NT2/D1 (cell line): ENCODE measurements around the gene NR2F1-AS1.

Experiments
- DNase-seq: peaks from one replicate; pipeline ENCODE4 v3.0.0-alpha.2; 2011; ENCODE audit warnings: low read depth, low spot score
- H3K27me3 ChIP-seq: 2 replicates; pipeline ENCODE4 v1.6.0; 2011; ENCODE audit warnings: mild to moderate bottlenecking; ENCODE audit not compliant: insufficient read length, insufficient read depth
- H3K36me3 ChIP-seq: 2 replicates; pipeline ENCODE4 v1.6.1; 2011; ENCODE audit warnings: mild to moderate bottlenecking, low read length, mixed read lengths; ENCODE audit not compliant: insufficient read depth, insufficient read length
- H3K4me1 ChIP-seq: 2 replicates; pipeline ENCODE4 v1.5.1; 2011; ENCODE audit not compliant: insufficient read depth, insufficient read length
- H3K4me3 ChIP-seq: 2 replicates; pipeline ENCODE4 v1.5.1; 2011; ENCODE audit warnings: low read depth; ENCODE audit not compliant: insufficient read length
- H3K9ac ChIP-seq: 2 replicates; pipeline ENCODE4 v1.6.0; 2011; ENCODE audit warnings: low read depth; ENCODE audit not compliant: insufficient read length
- H3K9me3 ChIP-seq: 2 replicates; pipeline ENCODE4 v1.5.1; 2011; ENCODE audit warnings: mild to moderate bottlenecking, low read length; ENCODE audit not compliant: insufficient read depth
- SUZ12 ChIP-seq: IDR thresholded peaks from 2 replicates; pipeline ENCODE4 v1.6.1; 2011; ENCODE audit not compliant: insufficient read length, insufficient read depth; ENCODE audit errors: extremely low read depth
- YY1 ChIP-seq: IDR thresholded peaks from 2 replicates; pipeline ENCODE4 v1.6.1; 2011; ENCODE audit not compliant: insufficient read length, insufficient read depth
- ZNF274 ChIP-seq: IDR thresholded peaks from 2 replicates; pipeline ENCODE4 v1.6.1; 2011; ENCODE audit warnings: mild to moderate bottlenecking, low read depth, low read length

NR2F1-AS1 gene

DNA sequence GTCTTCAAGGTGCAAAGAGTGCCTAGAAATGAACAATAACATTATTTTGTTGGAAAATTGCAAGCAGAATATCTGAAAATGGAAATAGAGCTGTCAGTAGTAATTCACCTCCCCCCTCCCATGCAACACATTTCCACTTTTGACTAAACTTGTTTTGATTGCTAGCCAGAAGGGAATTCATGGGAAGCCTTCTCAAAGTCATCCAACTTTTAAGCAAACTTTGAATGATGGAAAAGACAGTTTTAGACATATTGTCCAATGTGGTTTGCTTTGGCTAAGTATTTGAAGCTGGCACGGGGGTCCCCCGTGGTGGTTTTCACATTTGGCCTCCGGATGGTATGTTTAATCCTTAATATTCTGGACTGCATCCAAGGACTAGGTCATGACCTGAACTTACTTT lies 9.5 kb upstream of the NR2F1-AS1 start:
- H3K27me3 ChIP-seq, result peaks cover 100% of the 10 kb centered on the region
- H3K4me1 ChIP-seq, result peaks cover 9% of the 10 kb centered on the region
- H3K9me3 ChIP-seq, result no peaks in the 10 kb centered on the region

DNA sequence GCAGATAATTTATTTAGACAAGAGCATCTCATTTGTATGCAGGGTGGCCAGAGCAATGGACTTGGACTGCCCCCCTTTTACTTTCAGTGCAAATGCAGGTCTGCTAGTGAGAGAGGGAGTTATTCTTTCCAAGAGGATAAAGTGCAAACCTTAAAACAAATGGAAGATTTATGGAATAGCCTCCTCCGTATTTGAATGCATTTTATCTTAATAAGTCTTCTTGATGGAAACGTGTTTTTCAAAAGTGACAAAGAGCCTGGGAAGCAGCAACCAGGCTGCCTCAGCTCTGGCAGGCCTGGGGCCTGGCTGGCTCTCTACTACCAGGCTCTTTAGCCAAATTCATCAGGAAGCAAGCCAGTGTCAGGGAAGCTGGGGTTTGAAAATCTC lies 8.8 kb upstream of the NR2F1-AS1 start:
- Histone ChIP-seq H3K36me3 (no peaks in the 10 kb centered on the region), H3K9me3 (no peaks in the 10 kb centered on the region), H3K4me3 (no peak overlapping the region), H3K27me3 (peaks cover 97% of the 10 kb centered on the region), H3K9ac (no peak overlapping the region), H3K4me1 (peaks cover 9% of the 10 kb centered on the region)
- TF ChIP-seq SUZ12 (no peak), YY1 (no peak), ZNF274 (no peak)
- DNase-seq, result no peak

More for the DNA sequence above, 9.5 kb upstream of the NR2F1-AS1 start:
- Histone ChIP-seq H3K4me3 (no peak overlapping the region), H3K36me3 (no peaks in the 10 kb centered on the region), H3K9ac (no peak overlapping the region)
- TF ChIP-seq SUZ12 (no peak), ZNF274 (no peak), YY1 (no peak)
- no peak for DNase-seq

DNA sequence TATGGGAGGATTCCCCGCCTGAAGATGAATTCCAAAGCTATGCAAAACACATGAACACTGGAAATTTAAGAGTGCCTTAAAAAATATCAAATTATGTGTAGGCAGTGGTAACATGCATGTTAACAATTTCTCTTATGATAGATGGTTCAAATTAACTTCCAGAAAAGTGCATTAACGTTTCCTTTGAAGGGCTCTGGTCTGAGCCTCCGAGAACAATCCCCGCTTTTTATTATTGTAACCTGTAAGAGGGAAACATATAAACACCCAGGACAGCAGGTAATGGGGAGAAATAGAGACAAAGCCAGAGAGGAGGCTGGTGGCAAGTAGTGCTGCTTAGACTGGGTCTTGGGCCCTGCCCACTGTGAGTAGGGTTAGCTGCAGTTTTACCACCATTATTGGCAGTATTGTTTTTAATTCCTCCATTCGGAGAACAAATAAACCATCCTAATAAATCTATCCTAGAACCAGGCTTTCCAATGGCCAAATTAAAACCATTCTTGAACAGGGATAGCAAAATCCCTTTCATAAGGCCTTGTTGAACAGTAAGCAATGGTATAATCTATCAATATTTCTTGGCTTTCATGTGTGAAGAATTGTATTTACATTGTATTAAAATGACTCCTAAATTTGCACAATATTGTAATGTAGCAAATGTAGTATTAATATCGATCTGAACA lies 8.3 kb upstream of the NR2F1-AS1 start:
- Histone ChIP-seq H3K4me3 (no peak overlapping the region), H3K27me3 (peaks cover 92% of the 10 kb centered on the region), H3K36me3 (no peaks in the 10 kb centered on the region), H3K4me1 (peaks cover 9% of the 10 kb centered on the region), H3K9ac (no peak overlapping the region), H3K9me3 (no peaks in the 10 kb centered on the region)
- DNase-seq, result no peak
- TF ChIP-seq YY1 (no peak), SUZ12 (no peak)

DNA sequence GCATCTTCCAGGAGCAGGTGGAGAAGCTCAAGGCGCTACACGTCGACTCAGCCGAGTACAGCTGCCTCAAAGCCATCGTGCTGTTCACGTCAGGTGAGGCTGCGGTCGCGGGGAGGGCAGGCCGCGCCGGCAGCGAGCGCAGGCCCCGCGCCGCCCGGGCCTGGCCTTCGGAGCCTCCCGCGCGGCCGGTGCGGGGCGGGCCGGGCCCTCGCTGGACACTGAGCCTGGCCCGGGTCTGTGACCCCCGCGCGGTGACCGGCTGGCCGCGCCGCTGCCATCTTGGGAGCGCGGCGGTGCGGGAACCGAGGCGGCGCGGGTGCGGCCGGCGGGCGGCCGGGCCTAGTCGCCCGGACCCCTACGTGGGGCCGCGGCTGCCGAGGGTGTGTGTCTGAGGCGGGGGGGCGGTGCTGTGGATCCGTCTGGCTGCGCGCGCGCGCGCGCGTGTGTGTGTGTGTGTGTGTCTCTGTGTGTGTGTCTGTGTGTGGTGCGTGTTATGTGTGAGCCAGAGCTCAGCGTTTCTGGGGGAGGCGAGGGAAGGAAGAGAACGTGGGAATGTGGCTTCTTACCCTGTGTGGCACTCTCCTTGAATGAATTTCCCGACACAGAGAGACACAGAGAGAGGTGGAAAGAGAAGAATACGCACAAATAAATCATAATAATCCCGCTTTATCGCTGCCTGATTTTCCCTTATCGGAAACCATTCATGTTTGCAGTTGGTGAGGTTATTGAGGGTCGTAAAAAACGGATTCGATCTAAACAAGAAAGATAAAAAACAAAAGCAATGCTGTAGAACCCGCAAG lies 7.5 kb upstream of the NR2F1-AS1 start:
- DNase-seq, result no peak
- TF ChIP-seq YY1 (no peak), SUZ12 (peak; percentile 86)
- Histone ChIP-seq H3K9ac (no peak overlapping the region), H3K4me3 (peak overlapping the region; percentile 21), H3K4me1 (peaks cover 9% of the 10 kb centered on the region), H3K27me3 (peaks cover 89% of the 10 kb centered on the region), H3K36me3 (no peaks in the 10 kb centered on the region), H3K9me3 (no peaks in the 10 kb centered on the region)

DNA sequence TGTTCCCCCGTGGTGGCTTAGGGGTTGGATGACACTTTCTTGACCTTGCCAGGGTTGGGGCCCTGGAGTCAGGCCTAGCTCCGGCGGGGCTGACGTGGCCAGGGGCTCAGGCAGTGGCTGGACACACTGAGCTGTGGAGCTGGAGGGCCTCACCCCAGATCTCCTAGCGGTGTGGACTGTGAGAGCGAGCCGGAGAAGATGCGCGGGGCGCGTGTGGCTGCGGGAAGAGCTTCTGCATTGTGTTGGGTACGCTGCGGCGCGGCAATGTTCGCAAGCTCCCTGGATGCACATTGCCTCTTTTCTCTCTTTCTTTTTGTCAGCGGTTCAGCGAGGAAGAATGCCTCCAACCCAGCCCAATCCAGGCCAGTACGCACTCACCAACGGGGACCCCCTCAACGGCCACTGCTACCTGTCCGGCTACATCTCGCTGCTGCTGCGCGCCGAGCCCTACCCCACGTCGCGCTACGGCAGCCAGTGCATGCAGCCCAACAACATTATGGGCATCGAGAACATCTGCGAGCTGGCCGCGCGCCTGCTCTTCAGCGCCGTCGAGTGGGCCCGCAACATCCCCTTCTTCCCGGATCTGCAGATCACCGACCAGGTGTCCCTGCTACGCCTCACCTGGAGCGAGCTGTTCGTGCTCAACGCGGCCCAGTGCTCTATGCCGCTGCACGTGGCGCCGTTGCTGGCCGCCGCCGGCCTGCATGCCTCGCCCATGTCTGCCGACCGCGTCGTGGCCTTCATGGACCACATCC lies 6.8 kb upstream of the NR2F1-AS1 start:
- Histone ChIP-seq H3K4me3 (peak overlapping the region; percentile 21), H3K9ac (no peak overlapping the region), H3K36me3 (no peaks in the 10 kb centered on the region), H3K4me1 (peaks cover 9% of the 10 kb centered on the region), H3K27me3 (peaks cover 89% of the 10 kb centered on the region), H3K9me3 (no peaks in the 10 kb centered on the region)
- DNase-seq, result no peak
- TF ChIP-seq SUZ12 (peak; percentile 96), YY1 (no peak), ZNF274 (no peak)

DNA sequence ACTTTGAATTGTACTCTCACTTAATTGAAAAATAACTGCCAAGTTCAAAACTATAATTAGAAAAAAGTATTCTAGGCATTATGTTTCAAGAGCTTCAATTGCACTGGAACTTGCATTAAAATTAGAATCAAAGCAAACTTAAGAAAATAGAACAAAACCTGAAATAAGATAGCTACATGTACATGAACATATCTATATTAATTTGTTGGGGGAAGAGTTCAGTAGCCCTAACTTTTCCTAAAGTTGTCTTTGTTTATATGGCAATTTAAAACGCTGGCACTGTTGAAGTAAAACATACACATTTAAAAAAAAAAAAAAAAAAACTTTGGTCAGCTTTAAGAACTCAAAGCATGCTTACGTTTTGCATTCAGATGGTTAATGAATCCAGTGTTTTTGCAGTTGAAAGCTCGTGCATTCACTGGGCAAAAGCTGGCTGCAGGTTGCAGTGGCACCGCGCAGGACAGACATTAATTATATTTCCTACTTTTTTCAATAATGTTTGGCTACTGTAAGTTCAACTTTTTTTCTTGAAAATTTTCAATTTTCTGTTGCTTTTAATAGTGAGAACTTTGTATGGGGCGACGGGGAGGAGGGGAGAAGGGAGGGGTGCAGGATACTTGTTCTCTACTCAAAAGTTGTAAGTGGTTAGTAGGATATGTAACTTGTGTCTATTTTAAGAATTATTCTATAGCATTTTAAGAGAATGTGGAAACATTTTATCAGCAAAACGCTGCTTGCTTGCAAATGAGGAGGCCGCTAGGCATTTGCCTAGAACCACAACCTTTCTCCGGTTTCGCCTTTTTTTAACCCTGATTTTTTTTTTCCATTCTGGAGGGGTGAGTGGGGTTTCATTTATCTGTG lies 5.9 kb upstream of the NR2F1-AS1 start:
- Histone ChIP-seq H3K9me3 (no peaks in the 10 kb centered on the region), H3K4me3 (no peak overlapping the region), H3K4me1 (peaks cover 9% of the 10 kb centered on the region), H3K9ac (no peak overlapping the region), H3K36me3 (no peaks in the 10 kb centered on the region), H3K27me3 (peaks cover 89% of the 10 kb centered on the region)
- no peak for DNase-seq
- no peak for TF ChIP-seq ZNF274
- no peak for TF ChIP-seq YY1
- no peak for TF ChIP-seq SUZ12
